ENCODE data around the gene LDHA.

LDHA gene

DNA sequence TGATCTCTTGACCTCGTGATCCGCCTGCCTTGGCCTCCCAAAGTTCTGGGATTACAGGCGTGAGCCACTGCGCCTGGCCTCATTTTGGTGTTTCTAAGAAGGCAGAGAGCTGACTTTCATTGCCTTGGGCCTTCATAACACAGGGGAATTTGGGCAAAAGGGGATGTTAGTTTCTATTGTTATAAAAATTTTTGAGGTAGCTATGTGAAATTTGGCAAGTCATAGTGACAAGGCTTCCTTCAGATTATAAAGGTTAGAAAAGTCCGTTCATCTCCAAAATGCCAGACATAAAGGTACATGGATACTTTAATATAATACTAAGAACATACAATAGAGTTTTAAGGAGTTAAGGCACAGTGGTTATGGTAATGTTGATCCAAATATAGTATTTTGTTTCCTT, 35.0 kb downstream of the LDHA start:
- no peak overlapping the region for H3K4me3 ChIP-seq (ENCODE audit: severe bottlenecking)
- no peaks in the 10 kb centered on the region for H3K9me3 ChIP-seq (ENCODE audit: severe bottlenecking)
- TF ChIP-seq, protein P1, sequence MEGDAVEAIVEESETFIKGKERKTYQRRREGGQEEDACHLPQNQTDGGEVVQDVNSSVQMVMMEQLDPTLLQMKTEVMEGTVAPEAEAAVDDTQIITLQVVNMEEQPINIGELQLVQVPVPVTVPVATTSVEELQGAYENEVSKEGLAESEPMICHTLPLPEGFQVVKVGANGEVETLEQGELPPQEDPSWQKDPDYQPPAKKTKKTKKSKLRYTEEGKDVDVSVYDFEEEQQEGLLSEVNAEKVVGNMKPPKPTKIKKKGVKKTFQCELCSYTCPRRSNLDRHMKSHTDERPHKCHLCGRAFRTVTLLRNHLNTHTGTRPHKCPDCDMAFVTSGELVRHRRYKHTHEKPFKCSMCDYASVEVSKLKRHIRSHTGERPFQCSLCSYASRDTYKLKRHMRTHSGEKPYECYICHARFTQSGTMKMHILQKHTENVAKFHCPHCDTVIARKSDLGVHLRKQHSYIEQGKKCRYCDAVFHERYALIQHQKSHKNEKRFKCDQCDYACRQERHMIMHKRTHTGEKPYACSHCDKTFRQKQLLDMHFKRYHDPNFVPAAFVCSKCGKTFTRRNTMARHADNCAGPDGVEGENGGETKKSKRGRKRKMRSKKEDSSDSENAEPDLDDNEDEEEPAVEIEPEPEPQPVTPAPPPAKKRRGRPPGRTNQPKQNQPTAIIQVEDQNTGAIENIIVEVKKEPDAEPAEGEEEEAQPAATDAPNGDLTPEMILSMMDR (IDR thresholded peaks at IDR 0.05; ENCODE audit: poor library complexity, severe bottlenecking) = no peak
- DNase-seq (ENCODE audit: low spot score) = no peak
- no peaks in the 10 kb centered on the region for H3K27me3 ChIP-seq (ENCODE audit: insufficient read depth, poor library complexity, severe bottlenecking)
- H3K36me3 ChIP-seq (ENCODE audit: low read depth) = no peaks in the 10 kb centered on the region
- no peak overlapping the region for H3K27ac ChIP-seq (ENCODE audit: poor library complexity, severe bottlenecking)
- H3K4me1 ChIP-seq (ENCODE audit: insufficient read depth, poor library complexity, severe bottlenecking) = no peaks in the 10 kb centered on the region
- no peak for ATAC-seq (ENCODE audit: low read depth)

DNA sequence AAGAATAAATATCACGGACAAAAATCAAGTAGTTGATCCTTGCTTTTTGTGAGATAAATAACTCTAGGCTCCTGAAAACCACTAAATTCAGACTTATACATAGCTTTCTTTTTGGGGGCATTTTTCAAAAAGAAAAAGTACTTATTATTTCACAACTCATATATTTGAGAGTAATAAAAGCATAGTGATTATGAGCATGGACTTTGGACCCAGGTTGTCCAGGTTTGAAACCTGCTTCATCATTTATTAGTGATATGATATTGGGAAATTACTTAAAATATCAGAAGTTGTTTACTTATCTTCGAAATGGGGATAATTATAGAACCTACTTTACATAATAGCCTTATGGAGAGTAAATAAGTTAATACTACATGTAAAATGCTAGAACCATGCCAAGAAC, 44.3 kb downstream of the LDHA start:
- Histone ChIP-seq H3K4me1 (ENCODE audit: insufficient read depth, poor library complexity, severe bottlenecking) (no peaks in the 10 kb centered on the region), H3K36me3 (ENCODE audit: low read depth) (no peaks in the 10 kb centered on the region), H3K27me3 (ENCODE audit: insufficient read depth, poor library complexity, severe bottlenecking) (no peaks in the 10 kb centered on the region), H3K9me3 (ENCODE audit: severe bottlenecking) (no peaks in the 10 kb centered on the region), H3K4me3 (ENCODE audit: severe bottlenecking) (no peak overlapping the region), H3K27ac (ENCODE audit: poor library complexity, severe bottlenecking) (no peak overlapping the region)
- DNase-seq (ENCODE audit: low spot score) = no peak
- TF ChIP-seq, protein P1 (IDR thresholded peaks at IDR 0.05; ENCODE audit: poor library complexity, severe bottlenecking) = no peak
- no peak for ATAC-seq (ENCODE audit: low read depth)

DNA sequence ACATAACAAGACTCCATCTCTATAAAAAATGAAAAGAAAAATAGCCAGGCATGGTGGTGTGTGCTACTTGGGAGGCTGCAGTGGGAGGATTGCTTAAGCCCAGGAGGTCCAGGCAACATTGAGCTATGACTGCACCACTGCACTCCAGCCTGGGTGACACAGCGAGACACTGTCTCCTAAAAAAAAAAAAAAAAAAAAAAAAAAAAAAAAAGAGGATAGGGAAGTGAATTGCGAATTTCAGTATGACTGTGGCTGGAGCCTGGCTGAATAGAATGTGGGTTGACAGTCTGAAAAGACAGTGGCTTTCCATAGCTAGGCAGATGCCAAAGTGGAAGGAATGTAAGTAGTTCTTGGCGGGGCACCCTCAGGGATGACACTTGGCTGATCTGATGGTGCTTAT, 54.9 kb downstream of the LDHA start:
- TF ChIP-seq, protein P1 (IDR thresholded peaks at IDR 0.05; ENCODE audit: poor library complexity, severe bottlenecking) = no peak
- no peak for ATAC-seq (ENCODE audit: low read depth)
- DNase-seq (ENCODE audit: low spot score) = no peak

DNA sequence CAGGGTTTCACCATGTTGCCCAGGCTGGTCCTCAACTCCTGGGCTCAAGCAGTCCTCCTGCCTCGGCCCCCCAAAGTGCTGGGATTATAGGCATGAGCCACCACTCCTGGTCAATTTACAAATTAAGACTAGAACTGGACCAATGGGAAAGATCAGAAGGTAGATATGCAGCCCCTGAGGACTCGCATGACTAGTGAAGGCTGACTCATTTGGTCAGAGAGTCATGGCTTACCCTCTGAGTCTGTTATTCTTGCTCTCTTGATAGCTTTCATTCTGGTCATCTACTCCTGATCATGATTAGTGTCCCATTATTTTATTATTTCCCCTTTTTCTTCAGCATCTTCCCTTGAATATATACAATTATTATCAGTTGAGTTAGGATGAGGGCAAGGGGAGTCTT, 58.6 kb downstream of the LDHA start:
- Histone ChIP-seq H3K9me3 (ENCODE audit: severe bottlenecking) (no peaks in the 10 kb centered on the region), H3K27me3 (ENCODE audit: insufficient read depth, poor library complexity, severe bottlenecking) (no peaks in the 10 kb centered on the region), H3K36me3 (ENCODE audit: low read depth) (no peaks in the 10 kb centered on the region), H3K4me3 (ENCODE audit: severe bottlenecking) (no peak overlapping the region), H3K27ac (ENCODE audit: poor library complexity, severe bottlenecking) (no peak overlapping the region), H3K4me1 (ENCODE audit: insufficient read depth, poor library complexity, severe bottlenecking) (no peaks in the 10 kb centered on the region)
- TF ChIP-seq, protein P1 (IDR thresholded peaks at IDR 0.05; ENCODE audit: poor library complexity, severe bottlenecking) = no peak
- DNase-seq (ENCODE audit: low spot score) (no peak), ATAC-seq (ENCODE audit: low read depth) (peak; percentile 69)

More for the DNA sequence above, 54.9 kb downstream of the LDHA start:
- Histone ChIP-seq H3K27ac (ENCODE audit: poor library complexity, severe bottlenecking) (no peak overlapping the region), H3K4me3 (ENCODE audit: severe bottlenecking) (no peak overlapping the region), H3K27me3 (ENCODE audit: insufficient read depth, poor library complexity, severe bottlenecking) (no peaks in the 10 kb centered on the region), H3K9me3 (ENCODE audit: severe bottlenecking) (no peaks in the 10 kb centered on the region), H3K4me1 (ENCODE audit: insufficient read depth, poor library complexity, severe bottlenecking) (no peaks in the 10 kb centered on the region), H3K36me3 (ENCODE audit: low read depth) (no peaks in the 10 kb centered on the region)

DNA sequence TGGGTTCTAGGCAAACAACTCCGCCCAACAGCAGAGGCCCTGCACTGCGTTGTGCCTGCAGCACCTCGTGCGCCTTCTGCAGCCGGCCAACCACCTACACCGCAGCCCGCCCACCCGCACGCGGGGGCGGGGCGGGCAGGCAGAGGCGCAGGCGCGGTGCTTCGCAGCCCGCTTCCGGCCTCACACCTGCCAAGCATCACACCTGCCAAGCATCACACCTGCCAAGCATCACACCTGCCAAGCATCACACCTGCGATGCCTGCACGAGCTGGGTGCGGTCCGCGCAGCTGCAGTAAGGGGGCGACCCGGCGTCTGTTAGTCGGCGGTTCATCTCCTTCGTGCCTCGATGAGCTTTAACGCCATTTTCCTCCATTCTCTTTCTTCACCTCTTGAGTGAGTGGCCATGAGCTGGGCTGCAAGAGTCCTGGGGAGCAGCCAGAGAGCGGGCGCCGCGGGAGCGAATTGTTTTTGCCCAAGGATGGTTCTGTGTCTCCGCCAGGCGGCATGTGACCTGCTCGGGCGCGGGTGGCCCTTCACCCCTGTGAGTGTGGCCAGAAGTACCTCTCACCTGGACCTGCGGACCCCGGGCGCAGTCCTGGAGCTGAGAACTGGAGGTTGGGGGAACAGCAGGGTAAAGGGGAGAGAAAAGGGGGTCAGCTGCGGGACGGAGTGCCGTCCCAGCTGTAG, 61.5 kb downstream of the LDHA start, which contains the start of gene LDHAL6A:
Gene LDHAL6A, plus strand, starts transcription at position 171 of the 687 bp plus-strand sequence. CDS start 825 bp downstream, outside the sequence.
- no peak for DNase-seq (ENCODE audit: low spot score)
- Histone ChIP-seq H3K27ac (ENCODE audit: poor library complexity, severe bottlenecking) (no peak within 1 kb of the TSS), H3K9me3 (ENCODE audit: severe bottlenecking) (no peaks in the 10 kb centered on the region), H3K4me1 (ENCODE audit: insufficient read depth, poor library complexity, severe bottlenecking) (no peaks in the 10 kb centered on the region), H3K27me3 (ENCODE audit: insufficient read depth, poor library complexity, severe bottlenecking) (no peaks in the 10 kb centered on the region), H3K36me3 (ENCODE audit: low read depth) (no peaks in the 10 kb centered on the region), H3K4me3 (ENCODE audit: severe bottlenecking) (no peak within 1 kb of the TSS)
- TF ChIP-seq, protein P1 (IDR thresholded peaks at IDR 0.05; ENCODE audit: poor library complexity, severe bottlenecking) = no peak
- 0 out of 3 replicates have a peak, but pooled peaks have one; percentile 26 for ATAC-seq (ENCODE audit: low read depth)

Measured in RWPE2 (cell line).